ENCODE measurements around the gene TARS3. TPM values are rescaled to one million over a fixed set of nuclear protein-coding genes. Genes with fewer than 3 reads are reported as not detected.

TARS3 gene
- total and polyA plus RNA-seq, 2 experiments from 2014 or later, result 9.7 to 28.5 TPM

GRCh38 chr15:101707983-101708382, 16.3 kb downstream of the TARS3 start:
- Histone ChIP-seq H3K36me3 (replicated peaks; ENCODE audit: insufficient read depth, low read depth) (no peaks in the 10 kb centered on the region), H3K27ac (no peak overlapping the region), H3K9me3 (ENCODE audit: low read depth) (no peaks in the 10 kb centered on the region), H3K27me3 (no peaks in the 10 kb centered on the region), H3K79me2 (no peaks in the 10 kb centered on the region), H3K4me2 (no peak overlapping the region), H3K4me3 (no peak overlapping the region), H4K20me1 (ENCODE audit: insufficient read depth, poor library complexity, severe bottlenecking) (no peaks in the 10 kb centered on the region), H3K9me2 (replicated peaks; ENCODE audit: insufficient read depth) (no peaks in the 10 kb centered on the region), H3K4me1 (ENCODE audit: insufficient read depth) (no peaks in the 10 kb centered on the region), H2AFZ (no peak overlapping the region)
- WGBS (ENCODE audit: low lambda C conversion rate, missing lambda C conversion rate), result 94% methylated on average over 4 of the region's 4 CpGs
- TF ChIP-seq CTCF (IDR thresholded peaks at IDR 0.05; ENCODE audit: poor library complexity) (no peak), EZH2 (IDR thresholded peaks at IDR 0.05; ENCODE audit: borderline replicate concordance) (no peak), EZH2phosphoT487 (IDR thresholded peaks at IDR 0.05; ENCODE audit: low read depth, severe bottlenecking, unreplicated experiment) (no peak)
- no peak for DNase-seq (ENCODE audit: low spot score)

GRCh38 chr15:101702077-101702476, 22.2 kb downstream of the TARS3 start:
- Histone ChIP-seq H3K27ac (no peak overlapping the region), H3K4me2 (no peak overlapping the region), H3K79me2 (no peaks in the 10 kb centered on the region), H4K20me1 (ENCODE audit: insufficient read depth, poor library complexity, severe bottlenecking) (no peaks in the 10 kb centered on the region), H3K9me3 (ENCODE audit: low read depth) (no peaks in the 10 kb centered on the region), H3K4me3 (no peak overlapping the region), H3K4me1 (ENCODE audit: insufficient read depth) (no peaks in the 10 kb centered on the region), H2AFZ (no peak overlapping the region), H3K9me2 (replicated peaks; ENCODE audit: insufficient read depth) (no peaks in the 10 kb centered on the region), H3K27me3 (no peaks in the 10 kb centered on the region), H3K36me3 (replicated peaks; ENCODE audit: insufficient read depth, low read depth) (no peaks in the 10 kb centered on the region)
- 81% methylated on average over 4 of the region's 4 CpGs for WGBS (ENCODE audit: low lambda C conversion rate, missing lambda C conversion rate)
- TF ChIP-seq EZH2phosphoT487 (IDR thresholded peaks at IDR 0.05; ENCODE audit: low read depth, severe bottlenecking, unreplicated experiment), result no peak
- no peak for TF ChIP-seq EZH2 (IDR thresholded peaks at IDR 0.05; ENCODE audit: borderline replicate concordance)
- no peak for TF ChIP-seq CTCF (IDR thresholded peaks at IDR 0.05; ENCODE audit: poor library complexity)
- no peak for DNase-seq (ENCODE audit: low spot score)

GRCh38 chr15:101698314-101698713, 26.0 kb downstream of the TARS3 start:
- Histone ChIP-seq H3K4me3 (no peak overlapping the region), H3K79me2 (no peaks in the 10 kb centered on the region), H3K4me1 (ENCODE audit: insufficient read depth) (no peaks in the 10 kb centered on the region), H3K4me2 (no peak overlapping the region), H3K36me3 (replicated peaks; ENCODE audit: insufficient read depth, low read depth) (no peaks in the 10 kb centered on the region), H3K9me2 (replicated peaks; ENCODE audit: insufficient read depth) (no peaks in the 10 kb centered on the region), H4K20me1 (ENCODE audit: insufficient read depth, poor library complexity, severe bottlenecking) (no peaks in the 10 kb centered on the region), H3K27me3 (no peaks in the 10 kb centered on the region), H2AFZ (no peak overlapping the region), H3K9me3 (ENCODE audit: low read depth) (no peaks in the 10 kb centered on the region), H3K27ac (no peak overlapping the region)
- no peak for TF ChIP-seq EZH2 (IDR thresholded peaks at IDR 0.05; ENCODE audit: borderline replicate concordance)
- TF ChIP-seq CTCF (IDR thresholded peaks at IDR 0.05; ENCODE audit: poor library complexity), result no peak
- no peak for TF ChIP-seq EZH2phosphoT487 (IDR thresholded peaks at IDR 0.05; ENCODE audit: low read depth, severe bottlenecking, unreplicated experiment)
- 91% methylated on average over 2 of the region's 2 CpGs for WGBS (ENCODE audit: low lambda C conversion rate, missing lambda C conversion rate)
- no peak for DNase-seq (ENCODE audit: low spot score)

DNA sequence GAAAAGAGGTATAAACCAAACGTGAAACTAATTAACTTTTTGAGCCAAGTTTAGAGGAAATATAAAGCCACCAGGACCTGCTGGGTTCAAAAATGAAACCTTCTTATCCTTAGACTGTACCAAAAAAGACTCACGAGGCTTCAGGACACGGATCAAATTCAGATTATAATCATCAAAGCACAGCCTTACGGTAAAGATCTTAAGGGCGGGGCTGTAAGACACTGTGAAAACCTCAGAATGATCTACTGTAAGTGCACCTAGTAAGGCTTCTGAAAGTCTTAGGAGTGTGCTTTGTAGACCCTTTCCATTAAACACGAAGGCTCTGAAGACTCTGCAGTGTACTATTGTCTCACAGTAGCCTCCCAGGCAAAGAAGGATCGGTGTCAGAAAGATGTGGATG, 26.8 kb downstream of the TARS3 start:
- Histone ChIP-seq H3K9me3 (ENCODE audit: low read depth) (no peaks in the 10 kb centered on the region), H3K27me3 (no peaks in the 10 kb centered on the region), H3K79me2 (no peaks in the 10 kb centered on the region), H4K20me1 (ENCODE audit: insufficient read depth, poor library complexity, severe bottlenecking) (no peaks in the 10 kb centered on the region), H3K4me1 (ENCODE audit: insufficient read depth) (no peaks in the 10 kb centered on the region), H3K9me2 (replicated peaks; ENCODE audit: insufficient read depth) (no peaks in the 10 kb centered on the region), H3K27ac (no peak overlapping the region), H3K36me3 (replicated peaks; ENCODE audit: insufficient read depth, low read depth) (no peaks in the 10 kb centered on the region), H3K4me3 (no peak overlapping the region), H2AFZ (no peak overlapping the region), H3K4me2 (no peak overlapping the region)
- WGBS (ENCODE audit: low lambda C conversion rate, missing lambda C conversion rate), result 91% methylated on average over 7 of the region's 7 CpGs
- no peak for TF ChIP-seq EZH2phosphoT487 (IDR thresholded peaks at IDR 0.05; ENCODE audit: low read depth, severe bottlenecking, unreplicated experiment)
- DNase-seq (ENCODE audit: low spot score), result no peak

Measured in hepatocyte (in vitro differentiated cells).